COR-L47 (cell line): ENCODE measurements around the gene NCF2.

Experiments
- DNase-seq: peaks from one replicate; lab custom pipeline; 2025; lab: John Stamatoyannopoulos, UW

Gene NCF2

GRCh38 chr1:183583466-183583865, 6.8 kb downstream of the NCF2 start:
- DNase-seq: no peak

- no peak for DNase-seq
Observed at GRCh38 chr1:183582021-183582713, 8.1 kb downstream of the NCF2 start.

- peak; percentile 40 for DNase-seq
Observed at GRCh38 chr1:183580281-183580682, 10.0 kb downstream of the NCF2 start.

- DNase-seq: no peak
Observed at GRCh38 chr1:183578856-183579255, 11.4 kb downstream of the NCF2 start.

- no peak for DNase-seq
Observed at GRCh38 chr1:183577897-183578465, 12.3 kb downstream of the NCF2 start.

GRCh38 chr1:183576537-183576936, 13.7 kb downstream of the NCF2 start:
- no peak for DNase-seq

GRCh38 chr1:183575606-183576005, 14.7 kb downstream of the NCF2 start:
- no peak for DNase-seq

GRCh38 chr1:183572721-183573120, 17.5 kb downstream of the NCF2 start:
- no peak for DNase-seq

- DNase-seq: no peak
Observed at GRCh38 chr1:183571678-183572268, 18.5 kb downstream of the NCF2 start.

GRCh38 chr1:183570451-183570850, 19.8 kb downstream of the NCF2 start:
- DNase-seq: no peak

GRCh38 chr1:183569801-183570200, 20.5 kb downstream of the NCF2 start:
- DNase-seq: no peak

- no peak for DNase-seq
Observed at GRCh38 chr1:183569141-183569540, 21.1 kb downstream of the NCF2 start.

- DNase-seq: no peak
Observed at GRCh38 chr1:183568176-183569021, 21.9 kb downstream of the NCF2 start.

- peak; percentile 36 for DNase-seq
Observed at GRCh38 chr1:183567584-183567983, 22.7 kb downstream of the NCF2 start.

GRCh38 chr1:183566026-183566425, 24.2 kb downstream of the NCF2 start:
- no peak for DNase-seq

- DNase-seq: no peak
Observed at GRCh38 chr1:183565261-183565660, 25.0 kb downstream of the NCF2 start.

- DNase-seq: no peak
Observed at GRCh38 chr1:183562701-183563100, 27.6 kb downstream of the NCF2 start.

- DNase-seq: no peak
Observed at GRCh38 chr1:183559061-183559460, 31.2 kb downstream of the NCF2 start.

GRCh38 chr1:183554577-183554976, 35.7 kb downstream of the NCF2 start:
- DNase-seq: no peak

- no peak for DNase-seq
Observed at GRCh38 chr1:183553764-183554163, 36.5 kb downstream of the NCF2 start.

- no peak for DNase-seq
Observed at GRCh38 chr1:183553331-183553730, 36.9 kb downstream of the NCF2 start.

- no peak for DNase-seq
Observed at GRCh38 chr1:183552891-183553290, 37.4 kb downstream of the NCF2 start.

- no peak for DNase-seq
Observed at GRCh38 chr1:183552441-183552840, 37.8 kb downstream of the NCF2 start.
